ENCODE measurements around the gene RNF41.

The RNF41 gene

DNA sequence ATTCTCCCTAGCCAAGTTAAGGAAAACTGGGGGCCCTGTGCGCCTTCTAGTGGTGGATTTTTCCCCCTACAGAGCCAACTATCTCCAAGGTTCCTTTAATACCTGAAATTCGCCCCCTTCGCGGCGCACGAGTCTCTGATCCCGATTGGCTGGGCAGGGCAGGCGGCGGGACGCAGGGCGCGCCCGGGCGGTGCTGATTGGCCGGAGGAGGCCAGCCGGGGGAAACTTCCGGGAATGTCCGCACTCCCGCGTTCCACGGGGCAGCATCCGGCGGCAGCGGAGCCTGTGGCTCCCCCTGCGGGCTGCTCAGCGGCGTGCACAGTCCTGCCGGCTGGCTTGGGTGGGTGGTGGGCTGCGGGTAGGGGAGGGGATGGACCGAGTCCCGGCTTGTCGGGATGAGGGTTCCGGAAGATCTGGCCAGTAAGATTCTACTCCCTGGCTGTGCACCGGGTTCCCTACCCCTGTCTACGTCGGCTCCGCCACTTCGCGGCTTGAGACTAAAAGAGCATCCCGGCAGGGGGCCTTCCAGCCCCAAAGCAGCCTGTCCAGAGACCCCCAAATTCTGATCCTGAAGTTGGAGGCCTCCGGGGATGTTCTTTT, 2.5 kb upstream of the RNF41 start, which contains the start of gene NABP2:
Gene NABP2, plus strand, starts transcription at position 241 of the 600 bp plus-strand sequence. CDS start 515 bp downstream, outside the sequence.
- H3K4me3 ChIP-seq (ENCODE audit: low read depth, low read length), result peak within 1 kb of the TSS; percentile 60
- TF ChIP-seq, protein P1, sequence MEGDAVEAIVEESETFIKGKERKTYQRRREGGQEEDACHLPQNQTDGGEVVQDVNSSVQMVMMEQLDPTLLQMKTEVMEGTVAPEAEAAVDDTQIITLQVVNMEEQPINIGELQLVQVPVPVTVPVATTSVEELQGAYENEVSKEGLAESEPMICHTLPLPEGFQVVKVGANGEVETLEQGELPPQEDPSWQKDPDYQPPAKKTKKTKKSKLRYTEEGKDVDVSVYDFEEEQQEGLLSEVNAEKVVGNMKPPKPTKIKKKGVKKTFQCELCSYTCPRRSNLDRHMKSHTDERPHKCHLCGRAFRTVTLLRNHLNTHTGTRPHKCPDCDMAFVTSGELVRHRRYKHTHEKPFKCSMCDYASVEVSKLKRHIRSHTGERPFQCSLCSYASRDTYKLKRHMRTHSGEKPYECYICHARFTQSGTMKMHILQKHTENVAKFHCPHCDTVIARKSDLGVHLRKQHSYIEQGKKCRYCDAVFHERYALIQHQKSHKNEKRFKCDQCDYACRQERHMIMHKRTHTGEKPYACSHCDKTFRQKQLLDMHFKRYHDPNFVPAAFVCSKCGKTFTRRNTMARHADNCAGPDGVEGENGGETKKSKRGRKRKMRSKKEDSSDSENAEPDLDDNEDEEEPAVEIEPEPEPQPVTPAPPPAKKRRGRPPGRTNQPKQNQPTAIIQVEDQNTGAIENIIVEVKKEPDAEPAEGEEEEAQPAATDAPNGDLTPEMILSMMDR (IDR thresholded peaks at IDR 0.05; ENCODE audit: insufficient read depth, low read depth, low read length, missing control alignments), result peak; percentile 72
- DNase-seq (ENCODE audit: low read depth), result peak; percentile 98

DNA sequence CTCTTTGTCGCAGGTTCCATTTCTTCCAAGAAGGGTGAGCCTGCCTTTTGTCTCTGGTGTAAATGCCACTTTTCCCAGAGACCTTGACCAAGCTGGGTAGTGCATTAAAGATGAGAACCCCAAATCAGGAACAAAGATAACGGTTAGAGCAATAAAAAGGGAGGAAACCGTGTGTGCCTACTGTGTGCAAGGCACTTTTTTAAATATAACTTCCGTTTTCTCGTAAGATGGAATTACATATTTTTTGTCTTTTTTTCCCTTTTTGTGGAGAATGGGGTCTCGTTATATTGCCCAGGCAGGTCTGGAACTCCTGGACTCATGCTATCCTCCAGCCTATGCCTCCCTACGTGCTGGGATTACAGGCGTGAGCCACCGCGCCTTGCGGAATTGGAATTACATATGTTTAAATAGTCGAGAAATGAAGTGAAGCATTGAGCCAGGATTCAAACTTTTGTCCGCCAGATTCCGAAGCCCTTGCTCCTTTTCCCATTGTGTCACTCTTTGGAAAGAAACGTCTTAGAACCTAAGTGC, 1.9 kb upstream of the RNF41 start:
- DNase-seq (ENCODE audit: low read depth), result no peak
- H3K4me3 ChIP-seq (ENCODE audit: low read depth, low read length), result peak overlapping the region; percentile 60
- TF ChIP-seq, protein P1 (IDR thresholded peaks at IDR 0.05; ENCODE audit: insufficient read depth, low read depth, low read length, missing control alignments), result no peak

DNA sequence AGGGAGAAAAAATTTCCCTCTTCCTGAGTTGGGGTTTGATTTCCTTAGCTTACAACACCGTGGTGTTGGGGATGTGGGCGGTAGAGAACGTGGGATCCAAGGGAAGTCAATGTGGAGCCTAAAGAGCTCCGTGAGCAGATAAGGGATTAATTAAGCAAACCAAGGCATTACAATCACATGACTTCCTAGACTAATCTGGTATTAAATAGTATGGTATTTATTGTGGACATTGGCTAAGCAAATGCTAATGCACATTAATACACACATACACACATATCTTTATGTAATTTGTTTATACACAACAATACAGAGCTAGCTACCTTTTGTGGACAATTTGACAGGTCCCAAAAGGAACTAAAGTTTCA, 791 bp upstream of the RNF41 start:
- TF ChIP-seq, protein P1 (IDR thresholded peaks at IDR 0.05; ENCODE audit: insufficient read depth, low read depth, low read length, missing control alignments), result no peak
- H3K4me3 ChIP-seq (ENCODE audit: low read depth, low read length), result peak overlapping the region; percentile 77
- no peak for DNase-seq (ENCODE audit: low read depth)

DNA sequence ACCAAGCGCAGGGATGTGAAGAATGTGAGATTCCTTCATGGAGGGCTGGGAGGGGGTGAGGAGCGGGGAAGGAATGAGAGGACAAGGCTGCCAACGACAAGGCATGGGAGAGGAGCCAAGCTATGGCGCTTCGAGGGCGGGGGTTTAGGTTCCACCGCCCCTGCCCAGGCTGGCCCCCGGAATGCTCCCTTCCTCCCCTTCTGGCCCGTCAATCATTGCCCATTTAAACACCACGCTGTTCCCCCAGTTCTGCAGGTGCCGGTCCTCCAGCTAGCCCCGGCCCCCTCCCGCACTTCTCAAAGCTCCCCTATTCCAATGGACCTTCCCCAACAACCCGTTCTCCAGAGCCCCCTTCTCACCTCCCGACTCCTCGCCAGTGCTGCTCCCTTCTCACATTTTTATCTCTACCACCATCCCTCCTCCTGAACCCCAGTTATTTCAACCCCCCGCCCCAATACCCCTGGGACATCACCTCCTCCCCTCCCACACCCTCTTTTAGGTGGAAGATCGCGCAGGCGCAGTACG, 428 bp downstream of the RNF41 start:
- DNase-seq (ENCODE audit: low read depth), result no peak
- TF ChIP-seq, protein P1 (IDR thresholded peaks at IDR 0.05; ENCODE audit: insufficient read depth, low read depth, low read length, missing control alignments), result no peak
- peak overlapping the region; percentile 77 for H3K4me3 ChIP-seq (ENCODE audit: low read depth, low read length)

DNA sequence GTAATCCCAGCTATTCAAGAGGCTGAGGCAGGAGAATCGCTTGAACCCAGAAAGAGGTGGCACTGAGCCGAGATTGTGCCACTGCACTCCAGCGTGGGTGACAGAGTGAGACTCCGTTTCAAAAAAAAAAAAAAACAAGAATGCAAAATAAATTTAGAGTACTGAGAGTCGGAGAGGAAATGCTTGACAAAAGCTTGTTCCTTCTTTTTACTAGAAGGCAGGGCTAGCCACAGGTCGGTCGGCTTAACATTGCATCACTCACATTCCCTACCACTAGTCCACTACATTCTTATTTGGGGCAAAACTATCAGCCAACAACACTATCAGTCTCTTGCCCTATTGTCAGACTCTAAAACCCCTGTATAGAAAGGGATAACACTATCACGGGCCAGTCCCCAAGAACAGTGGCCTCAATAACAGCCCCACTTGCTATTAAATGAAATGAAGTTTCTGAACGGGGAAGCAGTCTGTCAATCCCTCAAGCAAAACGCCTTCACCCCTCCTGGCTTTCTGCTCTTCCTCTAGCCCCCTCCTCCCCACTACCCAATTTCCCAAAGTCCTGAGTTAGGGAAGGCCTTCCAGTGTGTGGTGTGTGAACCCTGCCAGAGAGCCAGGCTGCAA, 1.0 kb downstream of the RNF41 start:
- peak overlapping the region; percentile 77 for H3K4me3 ChIP-seq (ENCODE audit: low read depth, low read length)
- peak; percentile 41 for DNase-seq (ENCODE audit: low read depth)
- TF ChIP-seq, protein P1 (IDR thresholded peaks at IDR 0.05; ENCODE audit: insufficient read depth, low read depth, low read length, missing control alignments), result no peak

DNA sequence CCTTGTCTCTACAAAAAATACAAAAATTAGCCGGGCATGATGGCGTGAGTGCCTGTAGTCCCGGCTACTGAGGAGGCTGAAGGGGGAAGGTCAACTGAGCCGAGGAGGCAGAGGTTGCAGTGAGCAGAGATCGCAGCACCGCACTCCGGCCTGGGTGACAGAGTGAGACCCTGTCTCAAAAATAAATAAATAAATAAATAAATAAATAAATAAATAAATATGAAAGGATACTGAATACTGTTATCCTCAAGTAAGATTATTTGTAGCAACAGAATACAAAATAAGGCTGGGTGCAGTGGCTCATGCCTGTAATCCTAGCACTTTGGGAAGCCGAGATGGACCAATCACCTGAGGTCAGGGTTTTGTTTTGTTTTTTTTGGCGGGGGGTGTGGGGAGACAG, 1.9 kb downstream of the RNF41 start:
- no peak overlapping the region for H3K4me3 ChIP-seq (ENCODE audit: low read depth, low read length)
- no peak for DNase-seq (ENCODE audit: low read depth)
- TF ChIP-seq, protein P1 (IDR thresholded peaks at IDR 0.05; ENCODE audit: insufficient read depth, low read depth, low read length, missing control alignments), result no peak
